IMR-90 (cell line): ENCODE measurements around the gene GPRIN3.

Experiments
- CEBPB ChIP-seq: IDR thresholded peaks from 2 replicates; pipeline ENCODE4 v1.6.1; 2012; ENCODE audit warnings: low read depth, low read length, improper control_type of control experiment
- CTCF ChIP-seq: conservative IDR thresholded peaks from 2 replicates; pipeline ENCODE4 v1.5.1; 2012; ENCODE audit warnings: mild to moderate bottlenecking, low read depth, low read length, improper control_type of control experiment
- ELK1 ChIP-seq: fragments of 150-350 bp; IDR thresholded peaks from 2 replicates; pipeline ENCODE4 v1.6.1; 2016; ENCODE audit warnings: low read depth, mild to moderate bottlenecking, low read length, moderate library complexity, borderline replicate concordance
- FOS ChIP-seq: fragments of 150-350 bp; IDR thresholded peaks from 2 replicates; pipeline ENCODE4 v1.6.1; 2016; ENCODE audit warnings: low read depth, low read length
- POLR2A ChIP-seq: IDR thresholded peaks from 2 replicates; pipeline ENCODE4 v1.6.1; 2012; ENCODE audit warnings: mild to moderate bottlenecking, low read depth, low read length
- RAD21 ChIP-seq: IDR thresholded peaks from 2 replicates; pipeline ENCODE4 v1.6.1; 2012; ENCODE audit warnings: low read length, improper control_type of control experiment
- RFX5 ChIP-seq: IDR thresholded peaks from 2 replicates; pipeline ENCODE4 v1.8.0; 2012; ENCODE audit warnings: low read depth, mild to moderate bottlenecking, low read length, moderate library complexity
- SMC3 ChIP-seq: fragments of 150-350 bp; IDR thresholded peaks from 2 replicates; pipeline ENCODE4 v1.6.1; 2016; ENCODE audit warnings: low read depth, mild to moderate bottlenecking, antibody characterized with exemption, low read length, moderate library complexity
- USF2 ChIP-seq: fragments of 150-350 bp; IDR thresholded peaks from 2 replicates; pipeline ENCODE4 v1.6.1; 2017; ENCODE audit warnings: mild to moderate bottlenecking, antibody characterized with exemption, low read length, low read depth

GRCh38 chr4:89300060-89300459, 7.5 kb downstream of the GPRIN3 start:
- TF ChIP-seq SMC3 (no peak), CTCF (no peak), POLR2A (no peak), USF2 (no peak), ELK1 (no peak), RAD21 (no peak), FOS (no peak), RFX5 (no peak), CEBPB (no peak)
